HG03066 (cell line): Measurements from ENCODE around the gene C17orf113.

Experiments
- ATAC-seq: cut with Tn5 transposase; IDR thresholded peaks from one replicate; pipeline ENCODE4 v1.9.1; 2021; ENCODE audit warnings: low read depth; ENCODE audit not compliant: unreplicated experiment

Gene C17orf113

GRCh38 chr17:42050393-42051012 lies at the start of gene C17orf113:
Gene C17orf113, minus strand, starts transcription at chr17:42050601. Its CDS starts 7,225 bp downstream, at chr17:42043376.
- ATAC-seq, result no peak

GRCh38 chr17:42098730-42099399 lies 48.5 kb upstream of the C17orf113 start:
- ATAC-seq, result no peak

- no peak for ATAC-seq
These were observed 47.6 kb upstream of the C17orf113 start, which contains the start of gene ZNF385C for GRCh38 chr17:42097691-42098631. Gene ZNF385C, minus strand, starts transcription at chr17:42098473. Its CDS starts 35,417 bp downstream, at chr17:42063056.

- ATAC-seq, result no peak
These were observed 46.1 kb upstream of the C17orf113 start for GRCh38 chr17:42096360-42097111.

GRCh38 chr17:42094375-42095069 lies 44.1 kb upstream of the C17orf113 start:
- ATAC-seq, result no peak

GRCh38 chr17:42092939-42093338 lies 42.5 kb upstream of the C17orf113 start:
- ATAC-seq, result no peak

- ATAC-seq, result no peak
These were observed 40.8 kb upstream of the C17orf113 start for GRCh38 chr17:42090964-42091790.

- no peak for ATAC-seq
These were observed 38.3 kb upstream of the C17orf113 start for GRCh38 chr17:42088736-42089135.

GRCh38 chr17:42087736-42088705 lies 37.6 kb upstream of the C17orf113 start:
- no peak for ATAC-seq

- no peak for ATAC-seq
These were observed 36.8 kb upstream of the C17orf113 start for GRCh38 chr17:42087042-42087701.

GRCh38 chr17:42081516-42082129 lies 31.2 kb upstream of the C17orf113 start:
- no peak for ATAC-seq

- ATAC-seq, result no peak
These were observed 29.1 kb upstream of the C17orf113 start for GRCh38 chr17:42079541-42079940.

- ATAC-seq, result no peak
These were observed 28.1 kb upstream of the C17orf113 start for GRCh38 chr17:42078396-42079043.

- ATAC-seq, result no peak
These were observed 27.4 kb upstream of the C17orf113 start for GRCh38 chr17:42077755-42078154.

GRCh38 chr17:42076797-42077559 lies 26.6 kb upstream of the C17orf113 start:
- ATAC-seq, result no peak

GRCh38 chr17:42075789-42076188 lies 25.4 kb upstream of the C17orf113 start:
- no peak for ATAC-seq
